GM23338 (cell line): ENCODE results near the gene CCNG2.

ENCODE experiments used
- CREB1 ChIP-seq: fragments of 250-450 bp; sonication (Bioruptor Pico); IDR thresholded peaks from 2 replicates; pipeline ENCODE4 v1.5.0; 2020; ENCODE audit warnings: low read depth, mild to moderate bottlenecking, moderate library complexity
- CTCF ChIP-seq, 2 experiments: fragments of 200-600 bp in 1 of 2; sonication (generic) in 1 of 2; conservative IDR thresholded peaks; 2 replicates each; pipeline versions ENCODE4 v1.5.1 to v1.6.1; 2016 to 2017; ENCODE audit warnings: antibody characterized with exemption in 2 of 2, low read depth in 2 of 2, mild to moderate bottlenecking in 2 of 2, moderate library complexity in 1 of 2
- EZH2 ChIP-seq: fragments of 200-600 bp; sonication (generic); IDR thresholded peaks from one replicate; pipeline ENCODE4 v1.8.0; 2017; ENCODE audit warnings: antibody characterized with exemption, mild to moderate bottlenecking, low read depth; ENCODE audit not compliant: unreplicated experiment
- EZH2phosphoT487 ChIP-seq: fragments of 200-600 bp; sonication (generic); IDR thresholded peaks from one replicate; pipeline ENCODE4 v1.8.1; 2018; ENCODE audit warnings: antibody characterized with exemption; ENCODE audit not compliant: unreplicated experiment
- JUNB ChIP-seq: IDR thresholded peaks from one replicate; pipeline ENCODE4 v1.6.1; 2016; ENCODE audit warnings: antibody characterized with exemption; ENCODE audit not compliant: unreplicated experiment
- NANOG ChIP-seq: IDR thresholded peaks from 2 replicates; pipeline ENCODE4 v1.6.1; 2016; ENCODE audit warnings: antibody characterized with exemption, borderline replicate concordance
- POLR2AphosphoS5 ChIP-seq: IDR thresholded peaks from 2 replicates; pipeline ENCODE4 v1.6.1; 2016; ENCODE audit warnings: antibody characterized with exemption, low read depth
- REST ChIP-seq: IDR thresholded peaks from one replicate; pipeline ENCODE4 v1.6.1; 2018; ENCODE audit warnings: antibody characterized with exemption; ENCODE audit not compliant: unreplicated experiment
- ZNF462 ChIP-seq: fragments of 250-450 bp; sonication (Bioruptor Pico); IDR thresholded peaks from 2 replicates; pipeline ENCODE4 v1.5.0; 2020; ENCODE audit warnings: mild to moderate bottlenecking, moderate library complexity

GRCh38 chr4:77197831-77198230, 40.8 kb downstream of the CCNG2 start:
- TF ChIP-seq POLR2AphosphoS5: no peak
- TF ChIP-seq EZH2phosphoT487: no peak
- no peak for TF ChIP-seq CTCF (conservative IDR thresholded peaks at IDR 0.05; ENCODE audit: low read depth in 2 of 2)
- TF ChIP-seq EZH2: no peak
- TF ChIP-seq REST: no peak
- no peak for TF ChIP-seq NANOG
- no peak for TF ChIP-seq CREB1
- TF ChIP-seq ZNF462: no peak
- no peak for TF ChIP-seq JUNB
